ENCODE measurements around the gene HMGN2. TPM values are rescaled to one million over a fixed set of nuclear protein-coding genes. Genes with fewer than 3 reads are reported as not detected.
A peak's percentile ranks its signal among the peaks of the same experiment; 100 is the strongest.
"Not testable (repeated sequence)": the region's sequence is repeated elsewhere in the genome, so short reads cannot be mapped to it uniquely, and the experiment has no call there.

Gene HMGN2
- total RNA-seq, 2 donors from 2014 or later, result 671 to 773 TPM

DNA sequence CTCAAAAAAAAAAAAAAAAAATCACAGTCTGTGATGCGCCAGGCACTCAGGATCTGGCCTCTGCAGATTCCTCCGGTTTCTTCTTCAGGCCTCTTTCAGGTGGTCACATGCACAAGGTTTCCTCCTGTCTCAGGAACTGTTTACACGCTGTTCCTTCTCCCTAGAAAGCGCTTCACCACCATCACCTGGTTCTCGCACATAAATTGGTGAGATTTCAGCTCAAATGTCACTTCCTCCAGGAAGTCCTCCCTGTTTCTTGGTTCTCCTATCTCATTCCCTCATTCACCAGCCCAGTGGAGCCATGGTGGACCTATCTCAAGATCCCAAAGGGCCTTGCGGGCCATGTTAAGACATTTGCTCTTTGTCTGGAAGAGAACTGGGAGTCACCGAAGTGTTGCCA lies 26.7 kb downstream of the HMGN2 start:
- WGBS, 2 experiments (ENCODE audit: insufficient coverage in 1 of 2, insufficient read length in 1 of 2), result 93 to 94% methylated on average over 6 to 7 of the region's 7 CpGs
- no peaks in the 10 kb centered on the region for H3K36me3 ChIP-seq (ENCODE audit: control insufficient read depth, insufficient read depth, low read length)
- H3K9me3 Mint-ChIP-seq, result no peaks in the 10 kb centered on the region
- no peaks in the 10 kb centered on the region for H3K36me3 Mint-ChIP-seq (ENCODE audit: low read depth)
- H3K27ac Mint-ChIP-seq, result no peak overlapping the region
- H3K4me3 ChIP-seq (ENCODE audit: low read length), result no peak overlapping the region
- no peak overlapping the region for H3K9ac ChIP-seq (ENCODE audit: extremely low read depth, low read length, poor library complexity, severe bottlenecking)
- no peak overlapping the region for H3K4me3 Mint-ChIP-seq
- H3K9me3 ChIP-seq (ENCODE audit: control insufficient read depth, low read length), result no peaks in the 10 kb centered on the region
- H3K27me3 Mint-ChIP-seq (ENCODE audit: insufficient read depth), result peaks cover 4% of the 10 kb centered on the region
- H3K27me3 ChIP-seq (ENCODE audit: control insufficient read depth, insufficient read depth, low read length, poor library complexity, severe bottlenecking), result no peaks in the 10 kb centered on the region
- H3K4me1 ChIP-seq (ENCODE audit: control insufficient read depth, insufficient read depth, low read length), result no peaks in the 10 kb centered on the region
- DNase-seq, result no peak
- no peaks in the 10 kb centered on the region for H3K4me1 Mint-ChIP-seq
- TF ChIP-seq, protein P1, sequence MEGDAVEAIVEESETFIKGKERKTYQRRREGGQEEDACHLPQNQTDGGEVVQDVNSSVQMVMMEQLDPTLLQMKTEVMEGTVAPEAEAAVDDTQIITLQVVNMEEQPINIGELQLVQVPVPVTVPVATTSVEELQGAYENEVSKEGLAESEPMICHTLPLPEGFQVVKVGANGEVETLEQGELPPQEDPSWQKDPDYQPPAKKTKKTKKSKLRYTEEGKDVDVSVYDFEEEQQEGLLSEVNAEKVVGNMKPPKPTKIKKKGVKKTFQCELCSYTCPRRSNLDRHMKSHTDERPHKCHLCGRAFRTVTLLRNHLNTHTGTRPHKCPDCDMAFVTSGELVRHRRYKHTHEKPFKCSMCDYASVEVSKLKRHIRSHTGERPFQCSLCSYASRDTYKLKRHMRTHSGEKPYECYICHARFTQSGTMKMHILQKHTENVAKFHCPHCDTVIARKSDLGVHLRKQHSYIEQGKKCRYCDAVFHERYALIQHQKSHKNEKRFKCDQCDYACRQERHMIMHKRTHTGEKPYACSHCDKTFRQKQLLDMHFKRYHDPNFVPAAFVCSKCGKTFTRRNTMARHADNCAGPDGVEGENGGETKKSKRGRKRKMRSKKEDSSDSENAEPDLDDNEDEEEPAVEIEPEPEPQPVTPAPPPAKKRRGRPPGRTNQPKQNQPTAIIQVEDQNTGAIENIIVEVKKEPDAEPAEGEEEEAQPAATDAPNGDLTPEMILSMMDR (conservative IDR thresholded peaks at IDR 0.05), result no peak
- H3K27ac ChIP-seq (ENCODE audit: low read depth, low read length), result no peak overlapping the region

DNA sequence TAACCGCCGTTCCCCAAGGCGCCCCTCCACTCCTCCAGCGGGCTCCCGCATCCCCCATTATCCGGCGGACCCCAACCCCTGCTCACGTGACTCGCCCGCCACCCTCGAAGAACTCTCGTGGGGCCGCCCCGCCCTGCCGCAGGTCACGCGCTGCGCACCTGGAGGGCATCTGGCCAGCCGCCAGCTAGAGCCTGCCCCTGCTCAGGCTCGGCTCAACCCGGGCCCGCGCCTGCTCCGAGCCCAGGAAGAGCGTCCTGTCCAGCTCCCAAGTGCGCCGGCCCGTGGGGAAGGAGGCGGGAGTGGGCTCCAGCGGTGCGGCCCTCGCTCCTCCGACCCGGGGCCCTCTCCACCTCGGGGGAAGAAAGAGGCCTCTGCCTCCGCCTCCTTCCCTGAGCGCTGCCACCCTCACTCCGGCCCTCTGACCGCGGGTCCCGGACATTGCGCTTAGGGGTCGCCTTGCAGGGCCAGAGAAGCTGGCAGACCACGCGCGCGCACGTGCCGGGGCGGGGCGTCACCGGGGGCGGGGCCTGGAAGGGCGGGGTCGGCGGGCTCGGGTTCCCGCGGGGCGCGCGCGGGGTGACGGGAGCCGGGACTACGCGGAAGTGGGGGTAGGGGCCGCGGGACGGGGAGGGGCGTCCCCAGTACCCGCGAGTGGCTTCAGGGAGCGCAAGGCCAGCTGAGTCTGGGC lies 28.4 kb downstream of the HMGN2 start:
- Mint-ChIP-seq H3K9me3 (no peaks in the 10 kb centered on the region), H3K4me1 (no peaks in the 10 kb centered on the region), H3K27me3 (ENCODE audit: insufficient read depth) (peaks cover 2% of the 10 kb centered on the region), H3K4me3 (peak overlapping the region; percentile 73), H3K36me3 (ENCODE audit: low read depth) (no peaks in the 10 kb centered on the region), H3K27ac (peak overlapping the region; percentile 88)
- H3K9ac ChIP-seq (ENCODE audit: extremely low read depth, low read length, poor library complexity, severe bottlenecking), result peak overlapping the region; percentile 41
- no peaks in the 10 kb centered on the region for H3K36me3 ChIP-seq (ENCODE audit: control insufficient read depth, insufficient read depth, low read length)
- TF ChIP-seq, protein P1 (conservative IDR thresholded peaks at IDR 0.05), result peak; percentile 12
- peak overlapping the region; percentile 75 for H3K27ac ChIP-seq (ENCODE audit: low read depth, low read length)
- no peaks in the 10 kb centered on the region for H3K4me1 ChIP-seq (ENCODE audit: control insufficient read depth, insufficient read depth, low read length)
- 0% methylated on average over 45 to 74 of the region's 74 CpGs for WGBS, 2 experiments (ENCODE audit: insufficient coverage in 1 of 2, insufficient read length in 1 of 2)
- H3K9me3 ChIP-seq (ENCODE audit: control insufficient read depth, low read length), result no peaks in the 10 kb centered on the region
- no peaks in the 10 kb centered on the region for H3K27me3 ChIP-seq (ENCODE audit: control insufficient read depth, insufficient read depth, low read length, poor library complexity, severe bottlenecking)
- peak overlapping the region; percentile 89 for H3K4me3 ChIP-seq (ENCODE audit: low read length)
- peak; percentile 95 for DNase-seq

DNA sequence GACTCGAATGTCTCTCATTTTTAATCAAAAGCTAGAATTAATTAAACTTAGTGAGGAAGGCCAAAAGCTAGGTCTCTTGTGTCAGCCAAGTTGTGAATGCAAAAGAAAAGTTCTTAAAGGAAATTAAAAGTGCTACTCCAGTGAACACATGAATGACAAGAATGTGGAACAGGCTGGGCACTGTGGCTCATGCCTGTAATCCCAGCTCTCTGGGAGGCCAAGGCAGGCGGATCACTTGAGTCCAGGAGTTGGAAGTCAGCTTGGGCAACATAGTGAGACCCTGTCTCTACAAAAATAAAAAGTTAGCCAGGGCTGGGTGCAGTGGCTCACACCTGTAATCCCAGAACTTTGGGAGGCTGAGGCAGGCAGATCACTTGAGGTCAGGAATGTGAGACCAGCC lies 38.5 kb downstream of the HMGN2 start:
- not testable (repeated sequence) for H3K27me3 ChIP-seq (ENCODE audit: control insufficient read depth, insufficient read depth, low read length, poor library complexity, severe bottlenecking); H3K4me1 Mint-ChIP-seq; DNase-seq; H3K27ac ChIP-seq (ENCODE audit: low read depth, low read length); H3K27me3 Mint-ChIP-seq (ENCODE audit: insufficient read depth); H3K4me1 ChIP-seq (ENCODE audit: control insufficient read depth, insufficient read depth, low read length); H3K36me3 Mint-ChIP-seq (ENCODE audit: low read depth); H3K4me3 ChIP-seq (ENCODE audit: low read length); H3K36me3 ChIP-seq (ENCODE audit: control insufficient read depth, insufficient read depth, low read length); H3K9me3 ChIP-seq (ENCODE audit: control insufficient read depth, low read length); H3K9ac ChIP-seq (ENCODE audit: extremely low read depth, low read length, poor library complexity, severe bottlenecking); H3K4me3 Mint-ChIP-seq; H3K27ac Mint-ChIP-seq
- peaks cover 14% of the 10 kb centered on the region for H3K9me3 Mint-ChIP-seq
- WGBS, 2 experiments (ENCODE audit: insufficient coverage in 1 of 2, insufficient read length in 1 of 2), result 83 to 88% methylated on average over 1 to 2 of the region's 2 CpGs

DNA sequence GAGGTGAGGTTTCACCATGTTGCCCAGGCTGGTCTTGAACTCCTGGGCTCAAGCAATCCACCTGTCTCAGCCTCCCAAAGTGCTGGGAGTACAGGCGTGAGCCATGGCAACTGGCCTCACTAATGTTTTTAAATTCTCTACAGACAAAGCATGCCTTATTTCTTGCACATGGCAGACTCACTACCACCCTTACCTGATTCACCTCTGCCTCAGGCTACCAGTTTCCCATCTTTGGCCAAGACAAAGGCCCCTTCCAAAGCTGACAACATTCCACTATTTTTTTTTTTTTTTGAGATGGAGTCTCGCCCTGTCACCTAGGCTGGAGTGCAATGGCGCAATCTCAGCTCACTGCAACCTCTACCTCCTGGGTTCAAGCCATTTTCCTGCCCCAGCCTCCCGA lies 43.6 kb downstream of the HMGN2 start:
- not testable (repeated sequence) for DNase-seq; H3K36me3 Mint-ChIP-seq (ENCODE audit: low read depth); H3K27me3 Mint-ChIP-seq (ENCODE audit: insufficient read depth); H3K27ac Mint-ChIP-seq; H3K4me3 Mint-ChIP-seq; H3K27me3 ChIP-seq (ENCODE audit: control insufficient read depth, insufficient read depth, low read length, poor library complexity, severe bottlenecking); H3K27ac ChIP-seq (ENCODE audit: low read depth, low read length); H3K36me3 ChIP-seq (ENCODE audit: control insufficient read depth, insufficient read depth, low read length); H3K9me3 ChIP-seq (ENCODE audit: control insufficient read depth, low read length); H3K4me1 ChIP-seq (ENCODE audit: control insufficient read depth, insufficient read depth, low read length); H3K4me1 Mint-ChIP-seq; H3K9ac ChIP-seq (ENCODE audit: extremely low read depth, low read length, poor library complexity, severe bottlenecking); H3K4me3 ChIP-seq (ENCODE audit: low read length)
- peaks cover 14% of the 10 kb centered on the region for H3K9me3 Mint-ChIP-seq
- 92 to 93% methylated on average over 3 to 4 of the region's 4 CpGs for WGBS, 2 experiments (ENCODE audit: insufficient coverage in 1 of 2, insufficient read length in 1 of 2)
